Measurements from ENCODE around the gene MRPL16. TPM values are rescaled to one million over a fixed set of nuclear protein-coding genes. Genes with fewer than 3 reads are reported as not detected.
"Not testable (repeated sequence)": the region's sequence is repeated elsewhere in the genome, so short reads cannot be mapped to it uniquely, and the experiment has no call there.

MRPL16 gene
- total RNA-seq, 4 donors from 2014 or later = 25.9 to 80.9 (median 46.0) TPM

- H3K27ac ChIP-seq = no peak overlapping the region
- no peaks in the 10 kb centered on the region for H3K36me3 ChIP-seq
- no peaks in the 10 kb centered on the region for H3K27me3 ChIP-seq
- H3K9me3 ChIP-seq = no peaks in the 10 kb centered on the region
- H3K4me3 ChIP-seq = no peak overlapping the region
- no peak for DNase-seq
- H3K4me1 ChIP-seq = no peaks in the 10 kb centered on the region
- TF ChIP-seq POLR2A (IDR thresholded peaks at IDR 0.05) (no peak), CTCF (IDR thresholded peaks at IDR 0.05) (no peak)
These were observed 30.9 kb upstream of the MRPL16 start for GRCh38 chr11:59841514-59841913.

- Histone ChIP-seq H3K4me1 (no peaks in the 10 kb centered on the region), H3K27me3 (no peaks in the 10 kb centered on the region), H3K9me3 (no peaks in the 10 kb centered on the region), H3K27ac (no peak overlapping the region), H3K36me3 (no peaks in the 10 kb centered on the region), H3K4me3 (no peak overlapping the region)
- DNase-seq = no peak
- TF ChIP-seq POLR2A (IDR thresholded peaks at IDR 0.05) (no peak), CTCF (IDR thresholded peaks at IDR 0.05) (no peak)
These were observed 29.0 kb upstream of the MRPL16 start for GRCh38 chr11:59839615-59840014.

- TF ChIP-seq POLR2A (IDR thresholded peaks at IDR 0.05) (no peak), CTCF (IDR thresholded peaks at IDR 0.05) (no peak)
- no peak for DNase-seq
- no peaks in the 10 kb centered on the region for H3K27me3 ChIP-seq
- no peak overlapping the region for H3K4me3 ChIP-seq
- no peak overlapping the region for H3K27ac ChIP-seq
- no peaks in the 10 kb centered on the region for H3K4me1 ChIP-seq
- H3K9me3 ChIP-seq = no peaks in the 10 kb centered on the region
- H3K36me3 ChIP-seq = no peaks in the 10 kb centered on the region
These were observed 23.0 kb upstream of the MRPL16 start for GRCh38 chr11:59833602-59834001.

GRCh38 chr11:59829358-59829757, 18.8 kb upstream of the MRPL16 start:
- Histone ChIP-seq H3K4me3 (no peak overlapping the region), H3K4me1 (no peaks in the 10 kb centered on the region), H3K36me3 (no peaks in the 10 kb centered on the region), H3K27me3 (no peaks in the 10 kb centered on the region), H3K9me3 (no peaks in the 10 kb centered on the region), H3K27ac (no peak overlapping the region)
- TF ChIP-seq POLR2A (IDR thresholded peaks at IDR 0.05) = no peak
- no peak for TF ChIP-seq CTCF (IDR thresholded peaks at IDR 0.05)
- no peak for DNase-seq

- Histone ChIP-seq H3K9me3 (no peaks in the 10 kb centered on the region), H3K4me3 (no peak overlapping the region), H3K4me1 (no peaks in the 10 kb centered on the region), H3K27ac (no peak overlapping the region), H3K27me3 (no peaks in the 10 kb centered on the region), H3K36me3 (no peaks in the 10 kb centered on the region)
- TF ChIP-seq POLR2A (IDR thresholded peaks at IDR 0.05) (no peak), CTCF (IDR thresholded peaks at IDR 0.05) (peak in 4 of 6 experiments; percentile 45 to 89 (median 86))
- peak in 1 of 3 donors; percentile 67 for DNase-seq
These were observed 12.5 kb upstream of the MRPL16 start for GRCh38 chr11:59822989-59823566.

- Histone ChIP-seq H3K4me1 (no peaks in the 10 kb centered on the region), H3K27ac (no peak overlapping the region), H3K9me3 (no peaks in the 10 kb centered on the region), H3K27me3 (no peaks in the 10 kb centered on the region), H3K4me3 (no peak overlapping the region), H3K36me3 (no peaks in the 10 kb centered on the region)
- no peak for DNase-seq
- TF ChIP-seq CTCF (IDR thresholded peaks at IDR 0.05) = no peak
- no peak for TF ChIP-seq POLR2A (IDR thresholded peaks at IDR 0.05)
These were observed 8.0 kb upstream of the MRPL16 start for GRCh38 chr11:59818572-59818971.

- H3K9me3 ChIP-seq, DNase-seq, H3K27ac ChIP-seq, H3K4me3 ChIP-seq, H3K36me3 ChIP-seq, H3K27me3 ChIP-seq, H3K4me1 ChIP-seq: not testable (repeated sequence)
These were observed 5.9 kb upstream of the MRPL16 start for GRCh38 chr11:59816434-59816833.
